Kidney (tissue), 14 donors: Measurements from ENCODE around the gene SGCE. TPM values are rescaled to one million over a fixed set of nuclear protein-coding genes. Genes with fewer than 3 reads are reported as not detected.

Experiments
- DNase-seq, 5 donors: peaks; one replicate each; pipeline ENCODE4 v3.0.0-alpha.2; 2013 to 2020
- FAIRE-seq: peaks from 2 replicates; lab custom pipeline; 2012; peaks lifted over from hg19 to GRCh38; lab: Jason Lieb, UNC
- H3K27ac ChIP-seq, 2 donors: one replicate each; pipeline ENCODE4 v1.7.0; 2013; ENCODE audit warnings: low read depth in 2 of 2, low read length in 2 of 2, inconsistent platforms in 1 of 2
- H3K27me3 ChIP-seq: one replicate; pipeline ENCODE4 v1.7.1; 2013; ENCODE audit warnings: low read length, inconsistent platforms; ENCODE audit not compliant: control insufficient read depth, insufficient read depth
- H3K36me3 ChIP-seq, 3 donors: one replicate each; pipeline versions ENCODE4 v1.7.0 to v1.7.1; 2013; ENCODE audit warnings: low read length in 3 of 3, control low read depth in 1 of 3, inconsistent platforms in 1 of 3; ENCODE audit not compliant: insufficient read depth in 3 of 3, control insufficient read depth in 2 of 3
- H3K4me1 ChIP-seq, 3 donors: one replicate each; pipeline versions ENCODE4 v1.7.0 to v1.7.1; 2013; ENCODE audit warnings: low read length in 3 of 3, inconsistent platforms in 1 of 3, low read depth in 1 of 3; ENCODE audit not compliant: control insufficient read depth in 2 of 3, insufficient read depth in 2 of 3
- H3K4me3 ChIP-seq, 3 donors: one replicate each; pipeline versions ENCODE4 v1.7.0 to v1.8.1; 2013; ENCODE audit warnings: low read length in 3 of 3, control low read depth in 1 of 3, inconsistent platforms in 1 of 3
- H3K9ac ChIP-seq, 3 donors: one replicate each; pipeline versions ENCODE4 v1.7.0 to v1.7.1; 2013; ENCODE audit warnings: low read length in 3 of 3, control low read depth in 1 of 3, inconsistent platforms in 1 of 3
- H3K9me3 ChIP-seq, 3 donors: one replicate each; pipeline versions ENCODE4 v1.7.0 to v1.7.1; 2013; ENCODE audit warnings: low read length in 3 of 3, control low read depth in 1 of 3, inconsistent platforms in 1 of 3; ENCODE audit not compliant: control insufficient read depth in 2 of 3, insufficient read depth in 1 of 3
- CTCF ChIP-seq: IDR thresholded peaks from 3 replicates; pipeline ENCODE4 v1.5.1; 2012; ENCODE audit warnings: mild to moderate bottlenecking, moderate library complexity, borderline replicate concordance; ENCODE audit not compliant: insufficient read depth; ENCODE audit errors: extremely low read depth
- intact Hi-C: fragments of 100-400 bp; cut with DNase I; formaldehyde crosslinking; loops from one replicate; pipeline ENCODE4 v1.11.1; 2022
- polyA plus RNA-seq: library from polyadenylated mRNA; stranded (reverse); fragments of 350-450 nt; fragmentation: Illumina TruSeq; extraction: RNeasy Lipid Tissue Mini Kit (QIAGEN cat#74804); gene quantifications from one replicate; pipeline ENCODE4 v1.2.3, GENCODE V29; 2014; ENCODE audit warnings: low read depth, low replicate concordance; ENCODE audit not compliant: insufficient read depth
- total RNA-seq: library from RNA; stranded (reverse); fragmentation: NEBNext Ultra II Directional; extraction: Animal tissue kit (Norgen Biotek cat#: 25700); gene quantifications from one replicate; pipeline ENCODE4 v1.2.1, GENCODE V29; 2021
- donor health status: control.
- donor health status: control.
- donor health status: control.
- donor health status: control.
- donor health status: control.
- donor health status: DM: yes; HTN: yes; CAD: no.
- donor health status: Normal renal cell carcinoma (clear cell type).

SGCE gene
- total and polyA plus RNA-seq, 2 donors from 2014 or later, result 56.5 to 59.6 TPM

- Histone ChIP-seq H3K9ac (peak overlapping the region in 2 of 3 donors; percentile 31 to 69), H3K27ac (no peak overlapping the region)
- no peak for FAIRE-seq
These were observed 658 bp upstream of the SGCE start for GRCh38 chr7:94656658-94656924.

GRCh38 chr7:94655126-94655847, 646 bp downstream of the SGCE start:
- H3K9me3 ChIP-seq, result no peaks in the 10 kb centered on the region
- FAIRE-seq, result no peak
- intact Hi-C loops, result no loop called here
- H3K36me3 ChIP-seq, result no peaks in the 10 kb centered on the region
- DNase-seq, result peak; percentile 52 to 81 (median 65)
- H3K4me3 ChIP-seq, result peak overlapping the region; percentile 72 to 93 (median 89)
- H3K27me3 ChIP-seq, result no peaks in the 10 kb centered on the region
- peak overlapping the region; percentile 55 to 92 (median 77) for H3K9ac ChIP-seq
- H3K27ac ChIP-seq, result peak overlapping the region in 1 of 2 donors; percentile 24
- H3K4me1 ChIP-seq, result peaks cover 2 to 7% (median 4%) of the 10 kb centered on the region in 3 donors
- TF ChIP-seq CTCF, result no peak

More at GRCh38 chr7:94656658-94656924, 658 bp upstream of the SGCE start:
- no peaks in the 10 kb centered on the region for H3K36me3 ChIP-seq
- intact Hi-C loops, result no loop called here
- peaks cover 4 to 7% (median 6%) of the 10 kb centered on the region in 3 donors for H3K4me1 ChIP-seq
- H3K27me3 ChIP-seq, result no peaks in the 10 kb centered on the region
- TF ChIP-seq CTCF, result no peak
- H3K4me3 ChIP-seq, result peak overlapping the region; percentile 74 to 89 (median 77)
- no peak for DNase-seq
- H3K9me3 ChIP-seq, result no peaks in the 10 kb centered on the region

- Histone ChIP-seq H3K27me3 (no peaks in the 10 kb centered on the region), H3K9me3 (no peaks in the 10 kb centered on the region), H3K36me3 (no peaks in the 10 kb centered on the region), H3K27ac (no peak overlapping the region), H3K4me3 (peak overlapping the region; percentile 72 to 93 (median 89)), H3K9ac (peak overlapping the region in 2 of 3 donors; percentile 77 to 92), H3K4me1 (peaks cover 0 to 1% (median 0%) of the 10 kb centered on the region in 3 donors)
- DNase-seq (no peak), FAIRE-seq (no peak)
- no peak for TF ChIP-seq CTCF
- intact Hi-C loops, result no loop called here
These were observed 1.2 kb downstream of the SGCE start for GRCh38 chr7:94654783-94655125.
